Measurements from ENCODE around the gene DDX21.
"Not testable (repeated sequence)": the region's sequence is repeated elsewhere in the genome, so short reads cannot be mapped to it uniquely, and the experiment has no call there.

The DDX21 gene

DNA sequence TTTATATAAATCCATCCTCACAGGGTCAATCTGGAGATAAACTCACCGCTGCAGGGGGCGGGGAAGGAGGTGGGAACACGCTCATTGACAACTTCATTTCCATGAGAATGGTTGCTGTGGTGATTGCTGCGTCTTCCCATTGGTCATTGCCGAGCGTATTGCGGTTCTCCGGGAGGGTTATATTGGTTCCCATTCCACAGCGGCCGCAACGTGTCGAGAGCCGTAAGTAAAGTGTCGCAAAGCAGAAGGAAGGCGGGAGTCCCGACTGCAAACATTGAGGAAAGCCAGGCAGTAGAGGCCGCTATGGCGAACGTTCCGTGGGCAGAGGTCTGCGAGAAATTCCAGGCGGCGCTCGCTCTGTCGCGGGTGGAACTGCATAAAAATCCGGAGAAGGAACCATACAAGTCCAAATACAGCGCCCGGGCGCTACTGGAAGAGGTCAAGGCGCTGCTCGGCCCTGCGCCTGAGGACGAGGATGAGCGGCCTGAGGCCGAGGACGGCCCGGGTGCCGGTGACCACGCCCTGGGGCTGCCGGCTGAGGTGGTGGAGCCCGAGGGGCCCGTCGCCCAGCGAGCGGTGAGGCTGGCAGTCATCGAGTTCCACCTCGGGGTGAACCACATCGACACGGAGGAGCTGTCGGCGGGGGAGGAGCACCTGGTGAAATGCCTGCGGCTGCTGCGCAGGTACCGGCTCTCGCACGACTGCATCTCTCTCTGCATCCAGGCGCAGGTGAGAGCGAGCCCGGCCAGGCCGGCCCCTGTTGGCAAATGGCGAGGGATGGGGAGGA, 32.8 kb downstream of the DDX21 start, which contains the start of gene KIFBP:
Gene KIFBP, plus strand, starts transcription at position 274 of the 787 bp plus-strand sequence. Its CDS starts 30 bp downstream, at position 304.
- peak; percentile 96 for DNase-seq

GRCh38 chr10:68989317-68989990, 33.5 kb downstream of the DDX21 start:
- DNase-seq = no peak

- peak; percentile 66 for DNase-seq
Measured at GRCh38 chr10:68992636-68993440, 36.9 kb downstream of the DDX21 start.

DNA sequence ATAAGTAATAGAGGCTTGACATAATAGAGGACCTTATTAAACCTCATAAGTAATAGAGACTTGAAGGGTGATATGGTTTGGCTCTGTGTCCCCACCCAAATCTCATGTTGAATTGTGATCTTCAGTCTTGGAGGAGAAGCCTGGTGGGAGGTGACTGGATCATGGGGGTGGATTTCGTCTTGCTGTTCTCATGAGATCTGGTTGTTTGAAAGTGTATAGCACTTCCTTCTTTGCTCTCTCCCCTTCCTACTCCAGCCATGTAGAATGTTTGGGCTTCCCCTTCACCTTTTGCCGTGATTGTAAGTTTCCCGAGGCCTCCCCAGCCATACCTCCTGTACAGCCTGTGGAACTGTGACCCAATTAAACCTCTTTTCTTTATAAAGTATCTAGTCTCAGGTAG, 41.2 kb downstream of the DDX21 start:
- DNase-seq = no peak

DNA sequence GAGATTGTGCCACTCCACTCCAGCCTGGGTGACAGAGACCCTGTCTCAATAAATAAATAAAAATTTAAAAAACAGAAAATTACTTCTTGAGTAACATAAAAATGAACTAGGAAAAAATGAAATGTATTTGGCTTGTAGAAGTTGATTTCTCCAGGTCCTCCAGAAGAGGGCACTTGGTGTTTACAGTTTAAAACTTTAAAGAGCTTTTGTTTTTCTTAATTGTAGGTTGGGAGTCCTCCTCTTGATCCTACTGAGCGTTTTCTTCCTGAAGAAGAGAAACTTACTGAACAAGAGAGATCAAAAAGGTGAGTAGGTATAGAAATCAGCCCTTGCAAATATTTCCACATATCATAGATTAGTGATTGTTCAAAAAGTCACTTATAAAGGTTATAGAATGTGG, 48.9 kb downstream of the DDX21 start:
- peak; percentile 12 for DNase-seq

DNA sequence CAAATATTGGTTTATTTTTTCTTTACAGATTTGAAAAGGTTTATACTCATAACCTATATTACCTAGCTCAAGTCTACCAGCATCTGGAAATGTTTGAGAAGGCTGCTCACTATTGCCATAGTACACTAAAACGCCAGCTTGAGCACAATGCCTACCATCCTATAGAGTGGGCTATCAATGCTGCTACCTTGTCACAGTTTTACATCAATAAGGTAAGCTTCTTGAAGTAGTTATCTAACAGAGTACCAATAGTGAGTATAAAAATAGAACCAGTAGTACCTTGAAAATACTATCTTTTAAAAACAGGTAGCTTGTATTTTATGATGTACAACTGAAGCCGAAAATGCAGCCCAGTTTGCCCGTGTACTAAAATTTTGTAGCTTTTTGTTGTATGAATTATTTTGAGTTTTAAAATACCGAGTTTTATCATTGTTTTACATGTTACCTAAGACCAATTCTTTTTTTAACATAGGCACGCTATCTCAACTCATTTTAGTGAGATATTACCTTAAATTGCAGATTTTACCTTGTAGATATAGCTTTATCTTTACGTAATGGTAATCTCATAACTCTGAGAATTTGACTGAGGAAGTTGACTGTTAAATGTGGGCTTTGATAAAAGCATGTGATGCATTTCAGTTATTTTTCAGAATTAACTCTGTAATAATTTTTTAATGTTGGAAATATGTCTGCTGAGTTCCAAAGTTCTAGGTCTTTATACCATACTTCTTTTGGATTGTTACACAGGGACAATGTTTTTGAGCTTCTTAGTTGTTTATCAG, 49.9 kb downstream of the DDX21 start:
- DNase-seq = no peak

- DNase-seq = no peak
Measured at GRCh38 chr10:69007260-69007659, 51.3 kb downstream of the DDX21 start.

DNA sequence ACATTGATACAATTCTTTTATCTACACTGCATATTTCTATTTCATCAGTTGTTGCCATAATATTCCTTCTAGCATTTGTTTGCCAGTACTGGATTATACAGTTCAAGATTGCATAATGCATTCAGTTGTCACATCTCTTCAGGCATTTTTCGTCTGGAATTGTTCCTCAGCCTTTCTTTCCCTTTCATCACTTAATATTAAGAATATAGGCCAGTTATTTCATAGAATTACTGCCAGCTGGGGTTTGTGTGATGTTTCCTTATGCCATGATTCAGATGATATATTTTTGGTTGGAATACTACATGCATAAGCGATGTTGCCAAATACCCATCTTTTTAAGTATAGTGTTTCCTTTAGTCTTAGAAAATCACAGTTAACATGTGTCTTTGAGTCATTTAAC, 53.4 kb downstream of the DDX21 start:
- DNase-seq = no peak

GRCh38 chr10:69010151-69010640, 54.2 kb downstream of the DDX21 start:
- DNase-seq = no peak

- DNase-seq = not testable (repeated sequence)
Measured at GRCh38 chr10:69012778-69013177, 56.8 kb downstream of the DDX21 start.

GRCh38 chr10:69014171-69014570, 58.2 kb downstream of the DDX21 start:
- no peak for DNase-seq

GRCh38 chr10:69018613-69019012, 62.6 kb downstream of the DDX21 start:
- no peak for DNase-seq

- no peak for DNase-seq
Measured at GRCh38 chr10:69022611-69023010, 66.6 kb downstream of the DDX21 start.

- no peak for DNase-seq
Measured at GRCh38 chr10:69025370-69025896, 69.5 kb downstream of the DDX21 start.

GRCh38 chr10:69033256-69033655, 77.3 kb downstream of the DDX21 start:
- DNase-seq = no peak

All from amniotic stem cell (primary cell).